GM23338 (cell line): ENCODE data around the gene ASRGL1.

ENCODE experiments used
- CREB1 ChIP-seq: fragments of 250-450 bp; sonication (Bioruptor Pico); IDR thresholded peaks from 2 replicates; pipeline ENCODE4 v1.5.0; 2020; ENCODE audit warnings: low read depth, mild to moderate bottlenecking, moderate library complexity
- CTCF ChIP-seq, 2 experiments: fragments of 200-600 bp in 1 of 2; sonication (generic) in 1 of 2; conservative IDR thresholded peaks; 2 replicates each; pipeline versions ENCODE4 v1.5.1 to v1.6.1; 2016 to 2017; ENCODE audit warnings: antibody characterized with exemption in 2 of 2, low read depth in 2 of 2, mild to moderate bottlenecking in 2 of 2, moderate library complexity in 1 of 2
- EZH2phosphoT487 ChIP-seq: fragments of 200-600 bp; sonication (generic); IDR thresholded peaks from one replicate; pipeline ENCODE4 v1.8.1; 2018; ENCODE audit warnings: antibody characterized with exemption; ENCODE audit not compliant: unreplicated experiment
- TF ChIP-seq, protein P1 (sequence below): IDR thresholded peaks from one replicate; pipeline ENCODE4 v1.6.1; 2018; ENCODE audit warnings: antibody characterized with exemption; ENCODE audit not compliant: unreplicated experiment

DNA sequence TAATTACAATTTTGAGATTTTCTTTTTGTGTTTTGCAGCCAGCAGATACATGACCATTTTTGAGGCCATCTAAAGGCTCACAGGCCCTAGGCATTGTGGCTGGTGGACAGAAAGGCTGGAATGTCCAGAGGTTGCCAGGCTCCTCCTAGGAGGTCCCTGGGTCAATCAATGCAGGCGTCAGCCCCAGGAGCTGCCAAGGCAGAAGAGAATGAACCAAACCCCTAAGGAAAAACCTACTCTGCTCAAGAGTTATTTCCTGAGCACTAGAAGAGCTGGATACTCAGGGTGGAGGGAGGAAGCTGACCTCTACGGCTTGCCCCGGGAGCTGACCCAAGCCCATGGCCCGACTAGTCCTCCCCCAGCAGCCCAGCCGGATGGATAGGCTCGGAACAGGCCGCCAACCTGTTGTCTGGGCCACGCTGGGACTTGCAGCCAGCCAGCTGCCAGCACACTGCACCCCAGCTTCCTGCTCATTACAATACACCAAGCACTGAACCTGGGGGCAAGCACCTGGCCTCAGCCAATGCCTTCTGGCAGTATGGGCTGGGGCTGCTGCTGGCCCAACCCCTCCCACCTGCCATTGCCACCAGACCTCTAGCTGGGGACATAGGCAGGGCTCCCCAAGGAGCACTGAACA lies 75.9 kb downstream of the ASRGL1 start:
- TF ChIP-seq, protein P1, sequence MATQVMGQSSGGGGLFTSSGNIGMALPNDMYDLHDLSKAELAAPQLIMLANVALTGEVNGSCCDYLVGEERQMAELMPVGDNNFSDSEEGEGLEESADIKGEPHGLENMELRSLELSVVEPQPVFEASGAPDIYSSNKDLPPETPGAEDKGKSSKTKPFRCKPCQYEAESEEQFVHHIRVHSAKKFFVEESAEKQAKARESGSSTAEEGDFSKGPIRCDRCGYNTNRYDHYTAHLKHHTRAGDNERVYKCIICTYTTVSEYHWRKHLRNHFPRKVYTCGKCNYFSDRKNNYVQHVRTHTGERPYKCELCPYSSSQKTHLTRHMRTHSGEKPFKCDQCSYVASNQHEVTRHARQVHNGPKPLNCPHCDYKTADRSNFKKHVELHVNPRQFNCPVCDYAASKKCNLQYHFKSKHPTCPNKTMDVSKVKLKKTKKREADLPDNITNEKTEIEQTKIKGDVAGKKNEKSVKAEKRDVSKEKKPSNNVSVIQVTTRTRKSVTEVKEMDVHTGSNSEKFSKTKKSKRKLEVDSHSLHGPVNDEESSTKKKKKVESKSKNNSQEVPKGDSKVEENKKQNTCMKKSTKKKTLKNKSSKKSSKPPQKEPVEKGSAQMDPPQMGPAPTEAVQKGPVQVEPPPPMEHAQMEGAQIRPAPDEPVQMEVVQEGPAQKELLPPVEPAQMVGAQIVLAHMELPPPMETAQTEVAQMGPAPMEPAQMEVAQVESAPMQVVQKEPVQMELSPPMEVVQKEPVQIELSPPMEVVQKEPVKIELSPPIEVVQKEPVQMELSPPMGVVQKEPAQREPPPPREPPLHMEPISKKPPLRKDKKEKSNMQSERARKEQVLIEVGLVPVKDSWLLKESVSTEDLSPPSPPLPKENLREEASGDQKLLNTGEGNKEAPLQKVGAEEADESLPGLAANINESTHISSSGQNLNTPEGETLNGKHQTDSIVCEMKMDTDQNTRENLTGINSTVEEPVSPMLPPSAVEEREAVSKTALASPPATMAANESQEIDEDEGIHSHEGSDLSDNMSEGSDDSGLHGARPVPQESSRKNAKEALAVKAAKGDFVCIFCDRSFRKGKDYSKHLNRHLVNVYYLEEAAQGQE, result no peak
- TF ChIP-seq CREB1 (no peak), EZH2phosphoT487 (no peak), CTCF (conservative IDR thresholded peaks at IDR 0.05; ENCODE audit: low read depth in 2 of 2) (no peak)
